Lung (tissue), 12 donors: ENCODE measurements around the gene MED13. TPM values are rescaled to one million over a fixed set of nuclear protein-coding genes. Genes with fewer than 3 reads are reported as not detected.
"Not testable (repeated sequence)": the region's sequence is repeated elsewhere in the genome, so short reads cannot be mapped to it uniquely, and the experiment has no call there.

Experiments used
- ATAC-seq: fragments of 200-7000 bp; cut with Tn5 transposase; one replicate; pipeline ENCODE4 v1.9.1; 2020; ENCODE audit warnings: moderate number of reproducible peaks; ENCODE audit not compliant: insufficient read depth, low FRiP score
- DNase-seq, 3 donors: peaks; one replicate each; pipeline ENCODE4 v3.0.0-alpha.2; 2013 to 2017
- H3K27ac ChIP-seq, 2 donors: one replicate each; pipeline ENCODE4 v1.5.1; 2013; ENCODE audit warnings: mild to moderate bottlenecking in 2 of 2, moderate library complexity in 2 of 2, control low read depth in 1 of 2, inconsistent platforms in 1 of 2, low read depth in 1 of 2, low read length in 1 of 2
- H3K27me3 ChIP-seq, 3 donors: one replicate each; pipeline ENCODE4 v1.5.1; 2013; ENCODE audit warnings: low read length in 2 of 3; ENCODE audit not compliant: control insufficient read depth in 3 of 3, insufficient read depth in 3 of 3
- H3K36me3 ChIP-seq, 4 donors: one replicate each; pipeline ENCODE4 v1.5.1; 2013; ENCODE audit warnings: low read length in 4 of 4, mild to moderate bottlenecking in 1 of 4, moderate library complexity in 1 of 4; ENCODE audit not compliant: control insufficient read depth in 4 of 4, insufficient read depth in 4 of 4
- H3K4me1 ChIP-seq, 5 donors: one replicate each; pipeline ENCODE4 v1.5.1; 2013; ENCODE audit warnings: low read length in 5 of 5, mild to moderate bottlenecking in 2 of 5, moderate library complexity in 1 of 5; ENCODE audit not compliant: control insufficient read depth in 5 of 5, insufficient read depth in 5 of 5
- H3K4me3 ChIP-seq: one replicate; pipeline ENCODE4 v1.5.1; 2013; ENCODE audit warnings: mild to moderate bottlenecking, control low read depth, moderate library complexity
- H3K9ac ChIP-seq, 2 donors: one replicate each; pipeline ENCODE4 v1.5.1; 2013; ENCODE audit warnings: low read length in 2 of 2, control low read depth in 1 of 2; ENCODE audit not compliant: insufficient read depth in 1 of 2
- H3K9me3 ChIP-seq, 4 donors: one replicate each; pipeline ENCODE4 v1.5.1; 2013; ENCODE audit warnings: low read length in 3 of 4, mild to moderate bottlenecking in 1 of 4, moderate library complexity in 1 of 4; ENCODE audit not compliant: control insufficient read depth in 4 of 4, insufficient read depth in 3 of 4
- WGBS, 2 donors: extraction: QIAGEN DNeasy Blood & Tissue Kit; methylation state at CpG; one replicate each; pipeline ENCODE4 v1.1.7; 2013; 5-methylcytosine and 5-hydroxymethylcytosine counted together
- polyA plus RNA-seq, 2 donors: library from polyadenylated mRNA; stranded (reverse); fragments of 200-250 nt; gene quantifications; one replicate each; pipeline ENCODE4 v1.2.1, GENCODE V29; 2013
- total RNA-seq, 2 donors: library from RNA; depleted of rRNA in 1 of 2; stranded (reverse); fragments of >200 nt in 1 of 2; gene quantifications; one replicate each; pipeline ENCODE4 v1.2.1, GENCODE V29; 2014 to 2021
- TF ChIP-seq, protein P1 (sequence below): IDR thresholded peaks from 2 replicates; pipeline ENCODE4 v1.5.1; 2012; ENCODE audit warnings: mild to moderate bottlenecking; ENCODE audit errors: control extremely low read depth, extremely low read depth
- donor health status: control.
- donor health status: control.
- donor health status: Bipolar disorder and iron deficiency.
- donor health status: healthy.
- donor health status: DM: yes; HTN: yes; CAD: no.

The MED13 gene
- total and polyA plus RNA-seq, 4 donors = 7.2 to 104 (median 38.1) TPM

DNA sequence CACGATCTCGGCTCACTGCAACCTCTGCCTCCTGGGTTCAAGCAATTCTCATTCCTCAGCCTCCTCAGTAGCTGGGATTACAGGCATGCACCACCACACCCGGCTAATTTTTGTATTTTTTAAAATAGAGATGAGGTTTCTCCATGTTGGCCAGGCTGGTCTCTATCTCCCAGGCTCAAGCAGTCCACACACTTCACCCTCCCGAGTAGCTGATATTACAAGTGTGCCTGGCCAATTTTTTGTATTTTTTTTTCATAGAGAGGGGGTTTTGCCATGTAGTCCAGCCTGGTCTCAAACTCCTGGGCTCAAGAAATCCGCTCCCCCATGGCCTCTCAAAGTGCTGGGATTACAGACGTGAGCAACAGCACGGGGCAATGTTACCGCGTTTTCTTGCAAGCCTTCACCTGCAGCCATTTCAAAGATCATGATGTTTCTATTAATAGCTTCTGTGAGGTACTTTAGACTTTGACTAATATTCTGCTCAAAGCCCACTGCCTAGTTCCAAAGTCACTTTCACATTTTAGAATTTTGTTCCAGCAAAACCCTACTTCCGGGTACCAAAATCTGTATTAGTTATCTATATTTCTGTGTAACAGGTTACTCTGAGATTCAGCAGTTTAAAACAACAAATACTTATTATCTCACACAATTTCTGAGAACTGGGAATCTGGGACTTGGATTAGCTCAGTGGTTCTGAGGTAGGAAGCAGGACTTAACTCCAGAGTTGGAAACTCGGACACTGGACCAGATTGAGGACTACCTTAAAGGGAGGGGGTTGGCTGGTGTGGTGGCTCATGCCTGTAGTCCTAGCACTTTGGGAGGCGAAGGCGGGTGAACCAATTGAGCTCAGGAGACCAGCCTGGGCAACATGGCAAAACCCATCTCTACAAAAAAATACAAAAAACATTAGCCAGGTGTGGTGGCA lies 12.0 kb upstream of the MED13 start:
- Histone ChIP-seq H3K36me3 (no peaks in the 10 kb centered on the region), H3K9me3 (no peaks in the 10 kb centered on the region), H3K27me3 (no peaks in the 10 kb centered on the region), H3K4me1 (no peaks in the 10 kb centered on the region), H3K4me3 (no peak overlapping the region), H3K27ac (no peak overlapping the region), H3K9ac (no peak overlapping the region)
- TF ChIP-seq, protein P1, sequence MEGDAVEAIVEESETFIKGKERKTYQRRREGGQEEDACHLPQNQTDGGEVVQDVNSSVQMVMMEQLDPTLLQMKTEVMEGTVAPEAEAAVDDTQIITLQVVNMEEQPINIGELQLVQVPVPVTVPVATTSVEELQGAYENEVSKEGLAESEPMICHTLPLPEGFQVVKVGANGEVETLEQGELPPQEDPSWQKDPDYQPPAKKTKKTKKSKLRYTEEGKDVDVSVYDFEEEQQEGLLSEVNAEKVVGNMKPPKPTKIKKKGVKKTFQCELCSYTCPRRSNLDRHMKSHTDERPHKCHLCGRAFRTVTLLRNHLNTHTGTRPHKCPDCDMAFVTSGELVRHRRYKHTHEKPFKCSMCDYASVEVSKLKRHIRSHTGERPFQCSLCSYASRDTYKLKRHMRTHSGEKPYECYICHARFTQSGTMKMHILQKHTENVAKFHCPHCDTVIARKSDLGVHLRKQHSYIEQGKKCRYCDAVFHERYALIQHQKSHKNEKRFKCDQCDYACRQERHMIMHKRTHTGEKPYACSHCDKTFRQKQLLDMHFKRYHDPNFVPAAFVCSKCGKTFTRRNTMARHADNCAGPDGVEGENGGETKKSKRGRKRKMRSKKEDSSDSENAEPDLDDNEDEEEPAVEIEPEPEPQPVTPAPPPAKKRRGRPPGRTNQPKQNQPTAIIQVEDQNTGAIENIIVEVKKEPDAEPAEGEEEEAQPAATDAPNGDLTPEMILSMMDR = no peak
- DNase-seq = no peak
- WGBS, 2 donors = 89 to 94% methylated on average over 13 of the region's 13 CpGs
- ATAC-seq = no peak

DNA sequence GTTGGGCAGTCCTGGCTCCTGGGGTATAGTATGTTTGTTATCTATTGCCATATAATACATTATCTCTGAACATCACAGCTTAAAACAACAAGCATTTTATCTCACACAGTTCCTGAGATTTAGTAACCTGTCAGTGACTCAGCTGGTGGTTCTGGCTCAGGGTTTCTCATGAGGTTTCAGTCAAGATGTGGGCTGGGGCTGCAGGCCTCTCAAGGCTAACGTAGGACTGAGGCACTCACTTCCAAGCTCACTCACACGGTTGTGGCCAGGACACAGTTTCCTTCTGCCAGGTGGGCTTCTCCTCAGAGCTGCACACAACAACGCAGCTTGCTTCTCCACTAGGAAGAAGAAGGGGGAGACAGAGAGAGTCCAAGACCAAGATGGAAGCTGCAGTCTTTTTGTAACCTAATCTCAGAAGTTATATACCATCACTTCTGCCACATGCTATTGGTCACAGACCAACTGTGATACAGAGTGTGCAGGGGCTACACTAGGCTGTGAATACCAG lies 10.3 kb upstream of the MED13 start:
- no peak for DNase-seq
- no peak overlapping the region for H3K4me3 ChIP-seq
- WGBS, 2 donors = 82 to 91% methylated on average over 3 of the region's 3 CpGs
- H3K27ac ChIP-seq = no peak overlapping the region
- H3K9me3 ChIP-seq = no peaks in the 10 kb centered on the region
- no peak for ATAC-seq
- H3K4me1 ChIP-seq = no peaks in the 10 kb centered on the region
- H3K36me3 ChIP-seq = no peaks in the 10 kb centered on the region
- TF ChIP-seq, protein P1 = no peak
- no peak overlapping the region for H3K9ac ChIP-seq
- H3K27me3 ChIP-seq = no peaks in the 10 kb centered on the region

DNA sequence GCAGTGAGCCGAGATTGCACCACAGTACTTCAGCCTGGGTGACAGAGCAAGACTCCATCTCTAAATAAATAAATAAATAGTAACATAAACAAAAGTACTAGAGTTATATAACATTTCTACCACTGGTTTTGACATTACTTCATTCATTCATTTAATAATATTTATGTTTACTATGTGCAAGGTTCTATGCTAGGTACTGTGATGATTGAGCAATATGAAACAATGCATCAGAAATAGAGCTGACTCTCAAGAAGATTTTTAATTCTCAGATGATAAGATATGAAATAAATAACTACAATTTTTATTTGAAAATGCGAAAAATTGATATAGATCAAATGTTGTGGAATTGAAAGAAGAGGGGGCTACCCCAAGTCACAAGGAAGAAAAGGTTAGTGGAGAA lies 8.9 kb upstream of the MED13 start:
- Histone ChIP-seq H3K36me3 (no peaks in the 10 kb centered on the region), H3K4me1 (no peaks in the 10 kb centered on the region), H3K9ac (no peak overlapping the region), H3K27ac (no peak overlapping the region), H3K9me3 (no peaks in the 10 kb centered on the region), H3K4me3 (no peak overlapping the region), H3K27me3 (no peaks in the 10 kb centered on the region)
- TF ChIP-seq, protein P1 = no peak
- DNase-seq (no peak), ATAC-seq (no peak)
- 95 to 97% methylated on average over 2 of the region's 2 CpGs for WGBS, 2 donors

DNA sequence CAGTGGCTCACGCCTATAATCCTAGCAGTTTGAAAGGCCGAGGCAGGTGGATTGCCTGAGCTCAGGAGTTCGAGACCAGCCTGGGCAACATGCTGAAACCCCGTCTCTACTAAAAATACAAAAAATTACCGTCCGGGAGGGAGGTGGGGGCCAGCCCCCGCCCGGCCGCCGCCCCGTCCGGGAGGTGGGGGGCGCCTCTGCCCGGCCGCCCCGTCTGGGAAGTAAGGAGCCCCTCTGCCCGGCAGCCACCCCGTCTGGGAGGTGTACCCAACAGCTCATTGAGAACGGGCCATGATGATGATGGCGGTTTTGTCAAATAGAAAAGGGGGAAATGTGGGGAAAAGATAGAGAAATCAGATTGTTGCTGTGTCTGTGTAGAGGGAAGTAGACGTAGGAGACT lies 7.8 kb upstream of the MED13 start:
- H3K4me3 ChIP-seq, H3K4me1 ChIP-seq, H3K9ac ChIP-seq, H3K27me3 ChIP-seq, DNase-seq, H3K27ac ChIP-seq, H3K36me3 ChIP-seq, ATAC-seq, H3K9me3 ChIP-seq: not testable (repeated sequence)
- 93 to 95% methylated on average over 20 to 21 of the region's 21 CpGs for WGBS, 2 donors
